Lung (tissue), 12 donors: ENCODE results near the gene VAPA. TPM values are rescaled to one million over a fixed set of nuclear protein-coding genes. Genes with fewer than 3 reads are reported as not detected.
A peak's percentile ranks its signal among the peaks of the same experiment; 100 is the strongest.

Experiments used
- ATAC-seq: fragments of 200-7000 bp; cut with Tn5 transposase; one replicate; pipeline ENCODE4 v1.9.1; 2020; ENCODE audit warnings: moderate number of reproducible peaks; ENCODE audit not compliant: insufficient read depth, low FRiP score
- DNase-seq, 3 donors: peaks; one replicate each; pipeline ENCODE4 v3.0.0-alpha.2; 2013 to 2017
- H3K27ac ChIP-seq, 2 donors: one replicate each; pipeline ENCODE4 v1.5.1; 2013; ENCODE audit warnings: mild to moderate bottlenecking in 2 of 2, moderate library complexity in 2 of 2, control low read depth in 1 of 2, inconsistent platforms in 1 of 2, low read depth in 1 of 2, low read length in 1 of 2
- H3K27me3 ChIP-seq, 3 donors: one replicate each; pipeline ENCODE4 v1.5.1; 2013; ENCODE audit warnings: low read length in 2 of 3; ENCODE audit not compliant: control insufficient read depth in 3 of 3, insufficient read depth in 3 of 3
- H3K36me3 ChIP-seq, 4 donors: one replicate each; pipeline ENCODE4 v1.5.1; 2013; ENCODE audit warnings: low read length in 4 of 4, mild to moderate bottlenecking in 1 of 4, moderate library complexity in 1 of 4; ENCODE audit not compliant: control insufficient read depth in 4 of 4, insufficient read depth in 4 of 4
- H3K4me1 ChIP-seq, 5 donors: one replicate each; pipeline ENCODE4 v1.5.1; 2013; ENCODE audit warnings: low read length in 5 of 5, mild to moderate bottlenecking in 2 of 5, moderate library complexity in 1 of 5; ENCODE audit not compliant: control insufficient read depth in 5 of 5, insufficient read depth in 5 of 5
- H3K4me3 ChIP-seq: one replicate; pipeline ENCODE4 v1.5.1; 2013; ENCODE audit warnings: mild to moderate bottlenecking, control low read depth, moderate library complexity
- H3K9ac ChIP-seq, 2 donors: one replicate each; pipeline ENCODE4 v1.5.1; 2013; ENCODE audit warnings: low read length in 2 of 2, control low read depth in 1 of 2; ENCODE audit not compliant: insufficient read depth in 1 of 2
- H3K9me3 ChIP-seq, 4 donors: one replicate each; pipeline ENCODE4 v1.5.1; 2013; ENCODE audit warnings: low read length in 3 of 4, mild to moderate bottlenecking in 1 of 4, moderate library complexity in 1 of 4; ENCODE audit not compliant: control insufficient read depth in 4 of 4, insufficient read depth in 3 of 4
- WGBS, 2 donors: extraction: QIAGEN DNeasy Blood & Tissue Kit; methylation state at CpG; one replicate each; pipeline ENCODE4 v1.1.7; 2013; 5-methylcytosine and 5-hydroxymethylcytosine counted together
- polyA plus RNA-seq, 2 donors: library from polyadenylated mRNA; stranded (reverse); fragments of 200-250 nt; gene quantifications; one replicate each; pipeline ENCODE4 v1.2.1, GENCODE V29; 2013
- total RNA-seq, 2 donors: library from RNA; depleted of rRNA in 1 of 2; stranded (reverse); fragments of >200 nt in 1 of 2; gene quantifications; one replicate each; pipeline ENCODE4 v1.2.1, GENCODE V29; 2014 to 2021
- TF ChIP-seq, protein P1 (sequence below): IDR thresholded peaks from 2 replicates; pipeline ENCODE4 v1.5.1; 2012; ENCODE audit warnings: mild to moderate bottlenecking; ENCODE audit errors: control extremely low read depth, extremely low read depth
- donor health status: control.
- donor health status: control.
- donor health status: Bipolar disorder and iron deficiency.
- donor health status: healthy.
- donor health status: DM: yes; HTN: yes; CAD: no.

Gene VAPA
- total and polyA plus RNA-seq, 4 donors: 143 to 351 (median 248) TPM

DNA sequence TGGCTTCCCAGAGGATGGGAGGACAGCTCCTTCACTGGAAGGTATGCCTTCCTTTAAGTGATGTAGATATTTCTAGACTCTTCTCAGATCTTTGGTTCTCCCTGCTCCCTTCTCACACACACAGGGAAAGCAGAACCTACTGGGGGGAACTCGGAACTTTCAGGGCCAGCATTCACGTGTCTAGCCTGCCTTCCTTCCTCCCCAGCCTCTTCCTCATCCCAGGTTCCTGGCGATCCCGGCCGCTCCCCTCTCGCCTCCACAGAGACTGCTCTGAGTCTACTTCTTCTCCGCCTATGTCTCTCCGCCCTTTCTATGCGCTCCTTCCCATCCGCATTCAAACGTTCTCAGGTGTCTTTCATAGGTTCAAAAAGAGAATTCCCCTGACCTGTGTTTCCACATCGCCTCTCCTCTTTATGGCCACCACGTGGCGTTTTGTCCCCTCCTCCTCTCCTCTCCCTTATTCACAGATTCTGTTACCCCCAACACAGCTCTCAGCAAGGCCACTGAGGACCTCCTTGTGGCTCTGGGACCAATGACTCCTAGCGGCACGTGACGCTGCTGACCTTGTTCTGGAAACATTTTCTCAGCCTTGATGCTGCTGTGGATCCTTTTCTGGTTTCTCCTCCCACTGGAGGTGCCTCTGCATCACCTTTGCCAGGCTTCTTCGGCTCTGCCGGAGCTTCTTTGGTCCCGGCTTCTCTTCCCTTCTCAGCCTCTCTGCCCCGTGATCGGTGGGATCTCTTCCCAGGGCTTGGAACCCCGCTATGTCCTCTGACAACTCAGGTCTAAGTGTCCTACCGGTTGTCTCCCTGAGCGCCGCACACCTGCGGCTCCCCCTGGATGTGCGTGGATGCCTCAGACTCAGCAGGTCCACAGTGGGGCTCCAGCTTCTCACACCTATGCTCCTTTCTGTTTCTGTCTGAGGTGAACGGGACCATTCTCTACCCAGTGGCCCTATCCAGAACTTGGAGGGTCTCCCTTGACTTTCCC is 77.5 kb downstream of the VAPA start:
- TF ChIP-seq, protein P1, sequence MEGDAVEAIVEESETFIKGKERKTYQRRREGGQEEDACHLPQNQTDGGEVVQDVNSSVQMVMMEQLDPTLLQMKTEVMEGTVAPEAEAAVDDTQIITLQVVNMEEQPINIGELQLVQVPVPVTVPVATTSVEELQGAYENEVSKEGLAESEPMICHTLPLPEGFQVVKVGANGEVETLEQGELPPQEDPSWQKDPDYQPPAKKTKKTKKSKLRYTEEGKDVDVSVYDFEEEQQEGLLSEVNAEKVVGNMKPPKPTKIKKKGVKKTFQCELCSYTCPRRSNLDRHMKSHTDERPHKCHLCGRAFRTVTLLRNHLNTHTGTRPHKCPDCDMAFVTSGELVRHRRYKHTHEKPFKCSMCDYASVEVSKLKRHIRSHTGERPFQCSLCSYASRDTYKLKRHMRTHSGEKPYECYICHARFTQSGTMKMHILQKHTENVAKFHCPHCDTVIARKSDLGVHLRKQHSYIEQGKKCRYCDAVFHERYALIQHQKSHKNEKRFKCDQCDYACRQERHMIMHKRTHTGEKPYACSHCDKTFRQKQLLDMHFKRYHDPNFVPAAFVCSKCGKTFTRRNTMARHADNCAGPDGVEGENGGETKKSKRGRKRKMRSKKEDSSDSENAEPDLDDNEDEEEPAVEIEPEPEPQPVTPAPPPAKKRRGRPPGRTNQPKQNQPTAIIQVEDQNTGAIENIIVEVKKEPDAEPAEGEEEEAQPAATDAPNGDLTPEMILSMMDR: no peak
- WGBS, 2 donors: 81 to 89% methylated on average over 29 of the region's 29 CpGs
- no peaks in the 10 kb centered on the region for H3K36me3 ChIP-seq
- ATAC-seq: no peak
- no peak for DNase-seq
- H3K9me3 ChIP-seq: no peaks in the 10 kb centered on the region
- no peak overlapping the region for H3K9ac ChIP-seq
- no peak overlapping the region for H3K4me3 ChIP-seq
- H3K27ac ChIP-seq: no peak overlapping the region
- peaks cover 0 to 74% (median 52%) of the 10 kb centered on the region in 5 donors for H3K4me1 ChIP-seq
- H3K27me3 ChIP-seq: no peaks in the 10 kb centered on the region

DNA sequence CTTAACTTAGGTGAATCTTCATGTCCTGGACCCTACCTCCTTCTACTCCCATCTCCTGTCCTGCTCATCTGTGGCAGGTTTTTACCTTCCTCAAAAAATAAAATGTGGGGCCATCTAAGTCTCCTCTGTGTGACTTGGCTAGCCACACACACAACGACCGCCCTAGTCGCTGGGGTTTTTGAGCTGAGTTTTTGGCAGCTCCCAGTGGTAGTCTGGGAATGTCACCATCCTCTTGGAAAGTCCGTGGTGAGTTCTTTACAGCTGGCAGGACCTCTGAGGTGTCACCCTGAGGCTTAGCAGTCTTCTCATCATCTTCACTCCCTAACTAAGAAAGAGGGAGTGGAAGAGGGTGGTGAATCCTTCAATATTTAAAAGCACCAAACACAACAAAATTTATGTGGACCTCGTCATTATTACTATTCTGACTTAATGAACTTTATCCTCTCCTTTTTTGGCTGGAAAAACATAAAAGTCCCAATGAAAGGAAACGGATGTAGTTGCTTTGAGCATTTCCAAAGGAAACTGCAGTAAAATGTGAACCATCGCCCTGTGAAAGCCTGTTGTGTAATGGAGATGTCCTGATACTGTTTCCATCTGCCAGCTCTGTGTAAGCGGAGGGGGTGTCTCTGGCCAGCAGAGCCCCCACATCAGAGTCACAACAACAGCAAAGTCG is 78.6 kb downstream of the VAPA start:
- H3K4me3 ChIP-seq: no peak overlapping the region
- H3K4me1 ChIP-seq: peaks cover 0 to 71% (median 48%) of the 10 kb centered on the region in 5 donors
- H3K36me3 ChIP-seq: no peaks in the 10 kb centered on the region
- no peaks in the 10 kb centered on the region for H3K27me3 ChIP-seq
- ATAC-seq: peak; percentile 17
- DNase-seq: peak; percentile 68 to 97 (median 83)
- H3K9ac ChIP-seq: no peak overlapping the region
- TF ChIP-seq, protein P1: no peak
- no peak overlapping the region for H3K27ac ChIP-seq
- H3K9me3 ChIP-seq: peaks cover 0 to 2% (median 0%) of the 10 kb centered on the region in 4 donors
- WGBS, 2 donors: 61 to 67% methylated on average over 9 of the region's 9 CpGs

DNA sequence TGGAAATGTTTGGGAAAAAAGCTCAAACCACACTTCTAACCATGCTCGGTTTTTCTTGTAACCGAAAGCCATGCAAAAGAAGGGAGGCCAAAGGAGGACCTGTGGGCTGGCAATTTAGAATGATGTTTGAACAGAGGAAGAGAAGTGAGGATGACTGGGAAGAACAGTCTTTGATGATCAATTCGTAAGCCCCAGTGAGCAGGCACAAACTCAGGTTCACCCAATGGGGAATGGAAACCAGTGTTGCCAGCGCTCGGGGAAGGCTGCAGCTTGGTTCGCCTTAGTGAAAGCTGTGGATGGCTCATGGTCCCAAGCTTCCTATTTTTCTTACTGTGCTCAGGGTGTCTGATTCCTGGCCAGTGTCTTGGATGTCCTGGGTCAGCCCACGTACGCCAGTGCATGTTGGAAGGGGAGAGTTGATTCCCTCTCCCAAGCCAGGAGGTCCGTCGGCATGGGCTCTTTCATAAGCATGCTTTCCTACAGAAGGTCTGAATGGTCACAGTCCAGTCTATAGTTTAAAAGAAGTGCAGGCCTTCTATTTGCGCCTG is 79.2 kb downstream of the VAPA start:
- Histone ChIP-seq H3K9me3 (peaks cover 0 to 2% (median under 1%) of the 10 kb centered on the region in 4 donors), H3K27me3 (no peaks in the 10 kb centered on the region), H3K36me3 (no peaks in the 10 kb centered on the region), H3K4me1 (peaks cover 0 to 65% (median 42%) of the 10 kb centered on the region in 5 donors), H3K9ac (no peak overlapping the region), H3K4me3 (no peak overlapping the region), H3K27ac (no peak overlapping the region)
- TF ChIP-seq, protein P1: no peak
- no peak for DNase-seq
- WGBS, 2 donors: 82 to 94% methylated on average over 11 of the region's 11 CpGs
- no peak for ATAC-seq
